GM18870 (cell line): ENCODE measurements around the gene FBXO10.
"Not testable (repeated sequence)": the region's sequence is repeated elsewhere in the genome, so short reads cannot be mapped to it uniquely, and the experiment has no call there.

ENCODE experiments used
- ATAC-seq: cut with Tn5 transposase; IDR thresholded peaks from one replicate; pipeline ENCODE4 v1.9.1; 2021; ENCODE audit warnings: moderate library complexity; ENCODE audit not compliant: unreplicated experiment

The FBXO10 gene

DNA sequence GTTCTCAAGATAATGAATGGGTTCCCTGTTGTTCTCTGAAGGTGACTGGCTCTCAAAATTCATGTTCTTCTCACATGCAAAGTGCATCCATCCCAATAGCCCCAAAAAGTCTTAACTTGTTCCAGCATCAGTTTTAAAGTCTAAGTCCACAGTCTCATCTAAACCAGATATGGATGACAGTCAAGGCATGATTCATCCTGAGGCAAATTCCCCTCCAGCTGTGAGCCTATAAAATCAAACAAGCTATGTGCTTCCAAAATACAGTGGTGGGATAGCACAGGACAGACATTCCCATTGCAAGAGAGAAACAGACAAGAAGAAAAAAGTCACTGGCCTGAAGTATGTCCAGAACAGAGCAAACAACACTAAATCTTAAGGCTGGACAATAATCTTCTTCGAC is 25.4 kb downstream of the FBXO10 start:
- no peak for ATAC-seq

DNA sequence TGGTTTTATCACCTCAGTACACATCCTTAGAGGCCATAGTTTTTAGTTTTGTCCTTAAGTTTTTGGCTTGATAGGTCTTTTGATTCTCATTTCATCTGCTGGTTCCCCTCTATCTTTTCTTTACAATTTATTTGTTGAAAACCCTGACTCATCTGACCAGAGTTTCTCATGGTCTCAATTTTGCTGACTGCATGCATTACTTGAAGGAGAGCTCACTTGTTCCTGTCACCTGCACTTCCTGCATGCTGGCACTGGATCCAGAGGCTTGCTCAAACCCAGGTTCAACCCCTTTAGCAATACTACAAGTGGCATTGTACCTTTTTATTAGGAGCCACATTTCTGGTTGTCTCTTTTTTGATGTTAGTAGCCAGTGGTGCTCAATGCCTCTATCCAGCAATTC is 26.7 kb downstream of the FBXO10 start:
- no peak for ATAC-seq

- no peak for ATAC-seq
Observed at GRCh38 chr9:37547328-37547878, 28.8 kb downstream of the FBXO10 start.

GRCh38 chr9:37543468-37543867 is 32.7 kb downstream of the FBXO10 start:
- no peak for ATAC-seq

- no peak for ATAC-seq
Observed at GRCh38 chr9:37542895-37543294, 33.3 kb downstream of the FBXO10 start.

- ATAC-seq: no peak
Observed at GRCh38 chr9:37542488-37542887, 33.7 kb downstream of the FBXO10 start.

DNA sequence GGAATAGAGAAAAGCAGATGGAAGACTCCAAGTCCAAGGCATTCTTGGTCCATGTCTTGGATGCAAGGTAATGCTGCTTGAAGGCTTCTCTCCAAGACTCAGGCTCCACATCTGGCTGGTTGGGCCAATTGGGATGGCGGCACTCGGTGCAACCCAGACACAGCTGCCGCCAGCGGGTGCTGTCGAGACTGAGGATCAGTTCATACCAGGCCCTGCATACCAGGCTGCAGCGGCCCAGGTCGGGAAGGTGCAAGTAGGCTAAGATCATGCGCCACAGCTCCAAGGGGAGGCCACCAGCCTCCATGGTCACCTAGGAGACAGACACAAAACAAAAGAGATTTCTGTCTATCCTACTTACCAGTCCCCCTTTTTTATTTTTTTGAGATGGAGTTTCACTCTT is 34.7 kb downstream of the FBXO10 start:
- no peak for ATAC-seq

DNA sequence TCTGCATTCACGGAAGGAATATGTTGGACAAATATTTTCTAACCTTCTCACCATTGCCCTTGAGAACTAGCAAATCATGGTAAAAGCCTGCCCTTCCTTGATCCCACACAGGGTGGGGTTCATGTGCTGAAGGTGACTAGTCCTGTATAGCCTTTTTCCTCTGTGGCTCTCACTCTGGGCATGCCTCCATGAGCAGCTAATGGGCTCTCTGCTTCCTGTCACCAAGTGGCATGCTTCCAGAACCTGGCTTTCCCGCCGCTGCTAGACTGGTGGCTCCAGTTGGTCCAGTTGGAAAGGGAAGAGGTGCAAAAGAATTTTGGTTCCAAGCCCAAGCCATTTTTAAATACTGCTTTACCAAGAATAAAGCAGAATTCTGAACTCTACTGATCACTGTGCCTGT is 35.5 kb downstream of the FBXO10 start:
- ATAC-seq: no peak

DNA sequence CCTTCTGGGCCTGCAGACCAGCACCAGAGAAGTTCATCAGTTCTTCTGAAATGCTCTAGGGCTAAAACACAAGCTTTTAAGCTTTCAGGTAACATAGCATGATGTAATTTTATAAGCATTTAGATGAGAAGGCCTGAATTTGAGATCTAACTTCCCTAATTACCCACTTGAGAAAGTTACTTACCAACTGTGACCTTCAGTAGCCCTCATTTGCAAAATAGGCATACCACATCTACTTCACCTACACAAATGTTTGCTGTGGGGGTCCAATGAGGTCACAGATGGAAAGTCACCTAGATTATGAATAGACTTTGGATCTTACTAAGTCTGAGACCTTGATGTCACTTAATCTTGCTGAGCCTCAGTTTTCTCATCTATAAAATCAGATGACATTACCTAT is 36.5 kb downstream of the FBXO10 start:
- no peak for ATAC-seq

- ATAC-seq: no peak
Observed at GRCh38 chr9:37538099-37538498, 38.1 kb downstream of the FBXO10 start.

DNA sequence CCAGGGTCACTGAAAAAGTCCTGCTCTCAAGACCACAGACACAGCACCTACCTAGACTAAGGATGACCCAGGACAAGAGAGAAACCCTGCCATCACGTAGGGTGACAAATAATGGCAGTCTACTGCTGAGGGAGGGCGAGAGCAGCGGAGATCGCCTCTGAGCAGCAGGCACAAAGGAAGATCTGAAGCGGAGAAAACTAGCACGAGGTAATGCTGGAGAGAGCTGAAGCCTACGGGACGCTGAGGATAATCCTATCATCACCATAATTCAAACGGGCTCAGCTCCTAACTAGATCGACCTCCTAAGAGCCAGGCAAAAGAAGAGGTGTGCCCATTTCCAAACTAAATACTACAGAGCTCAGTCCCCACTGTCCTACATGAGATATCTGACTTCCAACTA is 41.3 kb downstream of the FBXO10 start:
- no peak for ATAC-seq

DNA sequence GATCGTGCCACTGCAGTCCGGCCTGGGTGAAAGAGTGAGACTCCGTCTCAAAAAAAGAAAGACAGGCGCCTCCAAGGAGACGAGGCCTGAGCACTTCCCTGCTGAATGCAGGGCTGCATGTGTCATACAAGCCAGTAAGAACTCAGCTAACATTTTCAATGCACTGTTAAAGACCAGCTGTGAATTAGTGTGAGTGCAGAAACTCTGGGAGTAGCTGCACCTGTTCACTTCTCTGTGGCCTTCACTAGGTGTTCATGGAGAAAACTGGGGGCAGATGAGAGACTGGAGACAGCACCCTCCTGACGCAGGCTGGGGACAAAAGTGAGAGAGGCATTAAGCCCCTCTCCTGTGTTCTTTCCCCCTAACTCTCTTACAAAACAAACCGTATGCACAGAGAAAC is 41.8 kb downstream of the FBXO10 start:
- no peak for ATAC-seq

- no peak for ATAC-seq
Observed at GRCh38 chr9:37531699-37532098, 44.5 kb downstream of the FBXO10 start.

- no peak for ATAC-seq
Observed at GRCh38 chr9:37528652-37529471, 47.3 kb downstream of the FBXO10 start.

DNA sequence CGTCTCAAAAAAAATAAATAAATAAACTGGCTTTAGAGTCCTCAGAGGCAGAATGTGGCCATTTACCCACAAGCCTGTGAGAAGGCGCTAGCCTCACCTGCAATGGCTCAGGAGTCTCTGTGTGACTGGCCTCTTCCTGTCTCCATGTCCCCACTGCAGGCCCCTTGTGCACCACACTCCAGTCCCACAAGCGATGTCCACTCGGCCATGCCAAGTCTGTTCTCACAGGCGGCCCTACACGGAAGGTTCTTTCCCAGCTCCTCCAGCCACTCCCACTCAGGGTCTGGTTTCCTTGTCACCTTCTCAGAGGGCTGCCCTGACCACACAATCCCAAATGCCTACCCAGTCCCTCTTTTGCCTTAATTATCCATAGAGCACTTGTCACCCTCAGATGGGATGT is 52.3 kb downstream of the FBXO10 start:
- ATAC-seq: no peak

GRCh38 chr9:37522971-37523370 is 53.2 kb downstream of the FBXO10 start:
- no peak for ATAC-seq

DNA sequence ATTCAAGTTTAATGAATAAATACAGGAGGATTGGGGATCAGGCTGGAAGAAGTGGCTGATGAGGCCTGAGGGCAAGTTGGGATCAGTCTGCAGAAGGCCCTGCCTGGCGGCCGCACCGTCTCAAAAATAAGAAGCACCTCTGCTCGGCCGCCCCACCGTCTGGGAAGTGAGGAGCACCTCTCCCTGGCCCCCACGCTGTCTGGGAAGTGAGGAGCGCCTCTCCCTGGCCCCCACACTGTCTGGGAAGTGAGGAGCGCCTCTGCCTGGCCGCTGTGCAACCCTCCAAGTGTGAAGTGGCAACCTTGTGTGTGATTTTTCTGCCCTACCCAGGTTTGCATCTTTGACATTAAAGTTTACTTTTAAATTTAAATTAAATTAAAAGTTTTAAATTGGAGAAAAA is 55.1 kb downstream of the FBXO10 start:
- no peak for ATAC-seq

- no peak for ATAC-seq
Observed at GRCh38 chr9:37520641-37521040, 55.5 kb downstream of the FBXO10 start.

- no peak for ATAC-seq
Observed at GRCh38 chr9:37517923-37518322, 58.3 kb downstream of the FBXO10 start.

- no peak for ATAC-seq
Observed at GRCh38 chr9:37515620-37516258, 60.4 kb downstream of the FBXO10 start.

DNA sequence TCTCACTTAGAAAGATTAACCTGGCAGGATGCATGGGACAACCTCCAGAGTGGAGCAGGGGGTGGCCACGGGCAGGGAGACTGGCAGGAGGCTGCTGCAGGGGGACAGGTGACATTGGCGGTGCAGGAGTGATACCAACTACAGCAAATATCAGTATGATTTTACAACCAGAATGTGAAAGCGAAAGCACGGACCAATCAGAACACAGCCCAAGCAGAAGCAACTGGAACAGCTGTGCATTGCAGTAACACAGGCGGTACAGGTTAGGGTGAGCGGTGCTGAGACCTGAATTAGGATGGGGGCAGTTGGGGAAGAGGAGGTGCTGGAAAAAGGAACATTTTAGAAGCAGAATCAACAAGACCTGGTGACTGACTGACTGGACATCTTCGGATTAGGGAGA is 61.2 kb downstream of the FBXO10 start:
- no peak for ATAC-seq

GRCh38 chr9:37514415-37514814 is 61.8 kb downstream of the FBXO10 start:
- ATAC-seq: not testable (repeated sequence)
